ELR (cell line): Measurements from ENCODE around the gene HMGN4.

Experiments
- DNase-seq: peaks from one replicate; pipeline ENCODE4 v3.0.0-alpha.2; 2015; ENCODE audit warnings: low read depth

Gene HMGN4

DNA sequence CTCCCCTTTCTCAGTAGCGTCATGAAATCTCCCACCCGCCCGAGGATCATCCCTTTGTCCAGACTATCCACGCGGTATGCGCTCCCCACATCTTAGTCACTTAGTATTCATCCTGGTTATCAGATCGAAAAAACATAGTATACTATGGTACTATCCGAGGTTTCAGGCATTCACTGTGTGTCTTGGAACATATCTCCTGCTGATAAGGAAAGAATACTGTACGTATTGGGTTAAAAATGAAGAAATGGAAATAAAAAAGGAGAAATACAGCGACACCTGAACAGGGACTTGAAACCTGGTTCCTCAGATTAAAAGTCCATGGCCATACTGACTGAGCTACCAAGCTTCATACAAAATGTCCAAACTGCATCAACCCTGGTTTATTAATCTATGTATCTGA is 14.0 kb downstream of the HMGN4 start:
- no peak for DNase-seq

DNA sequence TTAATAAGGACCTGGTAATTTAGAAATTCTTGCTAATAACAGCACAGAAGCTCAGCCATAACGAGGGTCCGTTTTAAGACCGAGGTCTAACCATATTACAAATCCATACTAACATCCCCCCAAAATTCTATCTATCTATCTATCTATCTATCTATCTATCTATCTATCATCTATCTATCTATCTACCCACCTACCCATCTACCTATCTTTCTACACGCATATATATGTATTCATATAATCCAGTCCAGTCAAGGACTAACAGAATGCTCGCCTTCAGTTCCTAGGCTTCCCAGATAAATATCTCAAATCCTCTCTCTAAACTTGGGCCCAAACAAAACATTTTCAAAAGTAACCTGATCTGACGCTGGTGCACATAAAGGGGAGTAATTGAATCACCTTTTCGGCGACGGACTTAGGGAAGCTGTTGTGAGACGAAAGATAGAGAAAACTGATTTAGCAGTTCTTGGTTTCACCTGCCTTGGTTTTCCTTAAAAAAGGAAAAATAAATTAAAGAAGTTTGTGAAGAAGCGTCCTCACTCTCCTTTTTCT is 14.5 kb downstream of the HMGN4 start:
- DNase-seq: peak; percentile 24

DNA sequence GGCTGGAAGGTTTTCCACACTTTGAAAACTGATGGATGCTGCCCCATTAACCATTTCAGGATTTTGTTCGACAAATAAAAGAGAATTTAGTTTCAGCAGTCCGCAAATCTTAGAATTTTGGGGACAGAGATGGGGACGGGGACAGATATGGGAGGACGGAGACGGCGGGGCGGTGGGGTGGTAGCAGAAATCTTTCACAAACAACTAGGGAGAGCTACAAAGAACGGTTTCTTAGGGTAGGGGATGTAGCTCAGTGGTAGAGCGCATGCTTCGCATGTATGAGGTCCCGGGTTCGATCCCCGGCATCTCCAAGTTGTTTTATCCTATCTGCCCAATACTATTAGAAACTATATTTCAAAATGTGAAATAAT is 15.1 kb downstream of the HMGN4 start:
- DNase-seq: peak; percentile 78

DNA sequence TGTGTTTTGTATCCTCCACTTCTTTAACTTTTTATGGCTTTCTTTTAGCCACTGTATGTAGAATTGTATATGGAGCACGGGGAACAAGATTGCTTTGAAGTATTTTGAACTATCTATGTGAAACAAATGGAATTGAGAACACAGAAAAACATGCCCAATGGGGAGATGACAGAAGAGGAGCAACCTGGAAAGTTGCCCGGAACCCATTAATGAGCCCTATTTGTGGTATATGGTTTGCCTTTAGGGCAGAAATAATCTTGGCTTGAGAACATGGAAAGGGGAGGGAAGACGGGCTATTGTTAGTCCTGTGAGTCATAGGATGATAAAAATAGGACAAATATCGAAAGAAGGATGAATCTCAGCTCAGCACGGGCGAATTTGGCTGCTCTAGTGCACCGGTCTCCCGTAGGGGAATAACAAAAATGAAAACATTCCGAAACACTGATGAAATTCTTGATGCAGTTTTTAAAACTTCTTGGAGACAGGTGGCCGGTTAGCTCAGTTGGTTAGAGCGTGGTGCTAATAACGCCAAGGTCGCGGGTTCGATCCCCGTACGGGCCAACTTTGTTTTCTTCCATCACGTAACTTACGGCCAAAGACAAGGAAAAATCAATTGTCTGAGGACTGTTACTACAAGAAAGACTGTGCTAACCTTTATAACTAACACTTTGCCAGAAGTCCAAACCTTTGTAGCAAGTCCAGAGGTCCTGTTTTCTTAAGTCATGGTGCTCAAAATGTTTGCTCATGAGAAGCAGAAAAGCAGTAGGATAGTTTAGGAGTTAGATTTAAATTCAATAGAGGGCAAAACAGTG is 15.7 kb downstream of the HMGN4 start:
- peak; percentile 93 for DNase-seq

DNA sequence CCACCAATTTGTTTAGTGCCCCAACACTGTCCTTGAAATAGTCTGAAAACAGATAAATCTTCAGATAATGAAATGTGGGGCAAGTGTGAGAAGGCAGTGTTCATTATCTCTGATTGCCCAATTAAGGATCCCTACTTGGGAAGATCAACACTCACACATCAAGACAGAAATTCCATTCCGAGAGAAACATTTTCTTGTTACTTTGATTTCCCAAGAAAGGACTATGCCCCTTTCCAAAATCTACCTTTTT is 16.2 kb downstream of the HMGN4 start:
- DNase-seq: no peak

DNA sequence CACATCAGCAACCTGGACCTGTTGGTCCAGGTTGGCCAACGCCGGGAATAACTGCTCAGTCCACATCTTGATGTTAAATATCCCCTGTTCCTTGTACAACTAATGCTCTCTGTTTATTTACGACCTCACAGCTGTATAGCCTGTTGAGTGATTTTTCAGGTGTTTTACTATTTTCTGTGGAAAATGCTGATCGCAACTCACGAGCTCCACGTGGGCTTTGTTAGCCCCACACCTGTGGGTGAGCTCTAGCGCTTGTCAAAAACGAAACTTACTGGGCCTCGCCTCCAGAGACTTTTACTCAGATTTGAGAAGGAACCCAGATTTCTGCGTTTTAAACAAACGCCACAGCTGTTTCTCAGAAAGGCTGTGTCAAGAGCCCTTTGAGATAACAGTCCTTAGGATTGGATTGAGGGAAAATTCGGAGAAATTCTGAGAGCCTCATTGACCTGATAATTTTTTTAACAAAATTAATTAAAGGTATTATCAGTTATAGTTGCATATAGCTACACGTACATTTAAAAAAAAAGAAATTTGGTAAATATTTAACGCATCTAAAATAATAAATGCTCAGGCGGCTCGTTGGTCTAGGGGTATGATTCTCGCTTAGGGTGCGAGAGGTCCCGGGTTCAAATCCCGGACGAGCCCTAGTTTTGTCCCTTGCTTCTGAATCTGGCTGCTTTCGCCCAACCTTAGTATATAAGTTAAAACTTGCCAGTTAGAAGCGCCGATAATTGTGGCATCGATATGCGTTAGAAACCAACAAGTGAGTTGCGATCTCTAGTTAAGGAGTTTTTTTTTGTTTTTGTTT is 16.7 kb downstream of the HMGN4 start:
- DNase-seq: peak; percentile 85

DNA sequence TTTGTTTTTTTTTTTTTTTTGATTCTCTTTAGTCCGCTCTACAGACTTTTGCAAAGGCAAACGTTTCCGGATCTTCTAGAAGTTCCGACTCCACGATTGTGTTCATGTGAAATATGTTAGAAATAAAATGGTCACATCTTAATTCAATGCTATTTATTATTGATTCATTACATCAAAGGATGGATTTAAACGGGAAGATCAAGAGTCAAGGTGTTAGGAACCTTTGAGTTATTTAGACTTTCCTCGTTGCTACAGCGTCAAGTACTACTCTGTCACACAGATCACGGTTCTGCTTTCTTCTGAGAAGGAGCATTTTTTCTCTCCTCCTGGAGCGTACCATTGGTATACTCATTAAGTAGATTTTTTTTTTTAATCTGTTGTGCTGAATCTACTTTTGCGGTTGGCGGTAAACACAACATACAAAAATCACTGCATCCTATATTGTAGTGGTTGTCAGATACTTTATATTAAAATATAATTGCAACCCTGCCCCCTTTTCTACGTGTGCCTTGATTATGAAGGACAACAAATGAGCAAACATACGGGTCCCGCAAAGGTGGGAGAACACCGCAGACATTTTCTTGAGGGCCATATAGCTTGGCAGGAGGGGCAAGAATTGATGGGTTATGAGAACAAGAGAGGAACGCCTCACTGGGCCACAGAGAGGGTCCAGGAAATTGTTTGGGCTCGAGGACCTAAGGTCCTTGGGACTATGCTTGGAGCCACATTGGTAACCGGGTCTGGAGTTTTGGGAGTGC is 17.5 kb downstream of the HMGN4 start:
- DNase-seq: peak; percentile 64

DNA sequence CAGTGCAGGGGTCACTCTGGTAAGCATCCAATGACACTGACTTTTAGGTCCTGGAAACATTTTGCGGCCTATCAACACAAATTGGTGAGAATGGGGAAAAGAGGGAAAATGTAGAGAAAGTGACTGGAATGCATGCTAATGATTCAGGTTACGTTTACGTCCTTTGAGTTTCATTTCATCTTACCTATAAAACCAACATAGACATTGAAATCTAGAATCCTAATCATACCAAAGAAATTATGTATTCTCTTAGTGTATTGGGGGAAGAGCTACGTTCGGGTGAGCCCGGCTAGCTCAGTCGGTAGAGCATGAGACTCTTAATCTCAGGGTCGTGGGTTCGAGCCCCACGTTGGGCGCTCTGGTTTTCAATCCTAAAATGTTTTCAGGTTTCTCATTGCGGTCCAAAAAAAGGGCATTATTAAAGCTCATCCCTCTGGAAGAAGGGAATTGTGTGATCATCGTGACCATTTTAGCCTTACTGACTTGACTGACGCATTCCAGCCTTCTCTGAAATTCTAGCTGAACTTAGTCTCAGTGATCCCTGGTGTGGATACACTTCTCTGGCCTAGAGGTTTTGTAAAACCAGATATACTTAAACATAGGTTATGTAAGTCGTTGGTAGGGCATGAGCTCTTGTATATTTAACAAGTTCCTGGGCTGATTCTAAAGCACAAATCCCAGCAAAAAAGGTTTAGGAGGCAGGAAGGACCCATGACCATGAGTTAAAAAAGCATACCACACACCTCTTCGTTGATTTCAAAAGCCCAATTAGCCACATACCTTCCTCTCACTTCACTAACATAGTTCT is 18.3 kb downstream of the HMGN4 start:
- DNase-seq: peak; percentile 97

DNA sequence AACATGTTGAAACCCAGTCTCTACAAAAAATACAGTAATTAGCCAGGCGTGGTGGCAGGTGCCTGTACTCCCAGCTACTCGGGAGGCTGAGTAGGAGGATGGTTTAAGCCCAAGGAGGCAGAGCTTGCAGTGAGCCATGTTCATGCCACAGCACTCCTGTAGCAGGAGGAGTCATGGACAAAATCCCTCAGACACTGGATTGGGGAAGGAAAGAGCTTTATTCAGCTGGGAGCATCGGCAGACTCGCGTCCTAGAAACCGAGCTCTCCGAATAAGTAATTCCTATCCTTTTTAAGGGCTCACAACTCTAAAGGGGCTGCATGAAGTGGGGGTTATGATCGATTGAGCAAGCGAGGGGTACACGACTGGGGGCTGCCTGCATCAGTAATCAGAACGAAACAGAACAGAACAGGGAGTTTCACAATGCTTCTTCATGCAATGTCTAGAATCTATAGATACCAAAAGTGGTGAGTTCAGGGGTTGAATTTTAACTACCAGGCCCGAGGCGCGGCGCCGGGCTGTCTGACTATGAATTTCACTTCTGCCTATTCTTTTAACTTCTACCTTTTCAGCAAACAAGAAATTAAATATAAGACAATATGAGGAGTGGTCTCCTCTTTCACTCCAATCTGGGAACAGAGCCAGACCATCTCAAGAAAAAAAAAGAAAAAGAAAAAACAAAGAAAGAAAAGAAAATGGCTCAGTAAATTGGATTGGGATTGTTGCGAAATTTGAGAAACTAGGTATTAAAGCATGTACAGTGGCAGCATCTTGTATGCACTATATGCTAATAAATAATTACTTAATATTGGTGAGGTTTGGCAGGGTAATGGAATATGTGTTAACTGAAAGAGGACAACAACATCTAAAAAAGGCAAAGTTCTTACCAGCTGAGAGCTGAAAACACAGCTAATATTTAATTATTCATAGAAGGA is 23.6 kb downstream of the HMGN4 start:
- DNase-seq: no peak

DNA sequence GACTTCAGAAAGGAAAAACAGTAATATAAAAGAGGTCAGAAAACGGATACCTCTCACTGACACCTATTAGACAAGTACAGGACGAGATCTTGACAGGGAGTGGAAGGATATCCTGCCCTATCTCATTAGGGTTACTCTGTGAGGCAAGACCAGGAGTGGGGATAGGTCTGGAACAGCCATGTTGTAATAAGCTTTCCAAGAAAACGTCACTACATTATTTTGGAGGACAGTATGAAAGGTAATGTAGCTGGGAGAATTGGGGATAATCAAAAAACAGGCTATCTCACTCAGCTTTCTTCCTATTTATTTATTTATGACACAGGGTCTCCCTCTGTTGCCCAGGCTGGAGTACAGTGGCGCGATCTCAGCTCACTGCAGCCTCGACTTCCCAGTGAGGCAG is 25.3 kb downstream of the HMGN4 start:
- no peak for DNase-seq

DNA sequence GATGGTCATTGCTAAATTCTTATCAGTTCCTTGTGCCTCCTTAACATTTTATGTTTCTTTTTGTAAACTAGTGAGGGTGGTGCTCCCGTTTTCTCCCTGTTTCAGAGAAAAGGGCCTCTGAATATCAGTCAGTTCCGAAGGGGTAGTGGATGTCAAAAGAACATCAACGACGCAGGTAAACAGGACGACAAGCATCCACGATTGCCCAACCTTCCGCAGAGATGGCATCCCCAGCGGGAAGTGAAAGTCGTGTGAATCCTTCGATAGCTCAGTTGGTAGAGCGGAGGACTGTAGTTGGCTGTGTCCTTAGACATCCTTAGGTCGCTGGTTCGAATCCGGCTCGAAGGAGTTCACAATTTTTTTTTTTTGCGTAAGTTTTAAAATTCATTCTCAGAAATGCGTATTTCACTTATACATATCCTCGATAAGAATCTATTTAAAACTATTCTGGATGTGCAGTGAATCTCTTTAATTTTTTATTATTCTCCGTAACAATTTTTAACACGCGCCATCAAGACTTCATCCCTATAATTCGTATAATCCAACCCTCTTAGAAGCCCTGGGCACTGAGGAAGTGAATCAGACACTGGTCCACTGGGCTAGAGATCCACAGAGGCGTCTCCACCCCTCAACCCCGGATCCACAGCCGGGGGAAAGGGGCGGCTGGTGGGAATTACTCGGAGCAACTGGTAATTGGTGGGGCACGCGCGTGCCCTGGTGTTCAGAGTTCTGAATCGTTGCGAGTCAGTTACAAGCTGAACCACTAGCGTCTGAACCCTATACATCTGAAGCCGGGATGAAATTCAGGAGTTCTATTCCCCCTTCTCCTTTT is 30.7 kb downstream of the HMGN4 start:
- DNase-seq: peak; percentile 87

DNA sequence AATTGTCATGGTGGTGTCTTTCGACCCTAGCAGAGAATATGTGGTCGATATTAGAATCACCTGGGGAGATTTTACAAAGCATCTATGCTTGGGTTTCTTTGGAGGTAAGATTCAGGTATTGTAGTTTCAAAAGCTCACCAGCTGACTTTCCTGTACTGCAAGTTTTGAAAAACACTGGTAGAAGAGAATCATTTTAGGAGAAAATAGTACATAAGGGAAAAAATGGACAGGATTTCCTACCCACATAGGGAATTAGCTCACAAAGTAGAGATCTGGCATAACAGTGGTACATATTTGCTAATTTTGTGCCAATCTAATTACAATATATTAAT is 31.2 kb downstream of the HMGN4 start:
- DNase-seq: no peak

DNA sequence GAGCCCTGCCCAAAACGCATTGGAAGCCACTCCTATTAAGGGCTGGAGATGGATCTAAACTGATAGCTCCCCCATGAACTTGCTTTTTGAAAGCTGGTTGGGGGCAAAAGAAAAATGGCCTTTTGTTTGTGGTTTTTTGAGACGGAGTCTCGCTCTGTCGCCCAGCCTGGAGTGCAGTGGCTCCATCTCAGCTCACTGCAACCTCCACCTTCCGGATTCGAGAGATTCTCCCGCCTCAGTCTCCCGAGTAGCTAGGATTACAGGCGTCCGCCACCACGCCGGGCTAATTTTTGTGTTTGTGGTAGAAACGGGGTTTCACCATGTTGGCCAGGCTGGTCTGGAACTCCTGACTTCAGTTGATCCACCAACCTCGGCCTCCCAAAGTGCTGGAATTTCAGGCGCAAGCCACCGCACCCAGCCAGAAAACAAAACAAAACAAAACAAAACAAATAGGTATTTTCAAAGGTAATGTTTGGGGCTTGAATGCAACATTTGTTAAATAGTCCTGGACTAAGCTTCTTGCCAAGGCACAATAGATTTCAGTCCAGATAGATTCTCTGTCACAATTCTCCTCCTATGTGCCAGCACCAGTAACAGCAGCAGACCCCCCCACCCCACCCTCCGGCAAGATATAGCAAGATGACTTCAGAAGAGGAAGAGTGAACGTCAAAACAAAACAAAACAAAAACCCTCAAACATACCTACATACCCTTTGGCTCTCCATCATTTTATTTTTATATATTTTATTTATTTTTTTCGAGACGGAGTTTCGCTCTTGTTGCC is 32.1 kb downstream of the HMGN4 start:
- DNase-seq: no peak

DNA sequence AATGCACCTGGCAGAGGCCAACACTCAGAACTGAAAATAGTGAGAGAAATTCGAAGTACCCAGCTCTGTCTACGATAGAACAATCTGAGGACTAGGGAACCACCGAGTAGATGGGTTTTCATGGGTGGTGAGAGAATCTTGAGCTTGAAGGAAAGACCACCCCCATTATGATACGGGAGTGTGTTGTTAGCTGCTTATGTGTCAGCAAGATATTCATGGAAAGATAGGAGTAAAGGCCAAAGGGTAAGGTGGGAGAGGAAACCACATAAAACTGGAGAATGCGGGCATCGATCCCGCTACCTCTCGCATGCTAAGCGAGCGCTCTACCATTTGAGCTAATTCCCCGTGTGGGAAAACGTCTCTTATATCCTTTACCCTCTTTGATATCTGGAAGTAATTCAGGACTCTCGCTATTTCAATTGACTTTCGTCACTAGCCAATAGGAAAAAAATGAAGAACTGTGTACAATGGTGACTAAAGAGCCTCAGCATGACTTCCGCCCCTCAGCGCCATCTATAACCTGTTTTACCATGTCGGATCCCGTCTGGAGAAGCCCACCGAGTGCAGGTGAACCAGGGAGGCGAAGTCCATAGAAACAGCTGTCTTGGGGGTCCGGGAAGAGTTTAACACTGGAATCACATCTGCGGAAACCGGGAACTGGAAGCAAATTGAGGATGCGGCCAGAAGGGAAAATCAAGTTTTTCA is 33.6 kb downstream of the HMGN4 start:
- peak; percentile 95 for DNase-seq

DNA sequence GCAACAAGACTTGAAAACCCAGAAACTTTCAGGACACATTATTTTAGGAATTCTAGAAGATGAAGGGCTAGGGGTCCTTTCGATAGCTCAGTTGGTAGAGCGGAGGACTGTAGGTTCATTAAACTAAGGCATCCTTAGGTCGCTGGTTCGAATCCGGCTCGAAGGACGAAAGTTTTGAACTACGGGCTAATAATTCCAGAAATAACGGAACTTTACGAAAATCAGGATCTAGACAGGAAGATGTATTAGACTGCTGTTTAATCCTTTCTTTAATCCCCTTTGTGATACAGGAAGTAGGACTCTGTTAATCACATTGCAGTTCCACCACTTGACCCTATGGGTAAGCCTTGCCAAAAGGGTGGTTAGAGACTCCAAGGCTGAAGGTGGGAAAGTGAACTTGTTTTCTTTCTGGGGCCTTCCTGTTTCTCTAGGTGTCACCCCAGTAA is 37.4 kb downstream of the HMGN4 start:
- peak; percentile 88 for DNase-seq

DNA sequence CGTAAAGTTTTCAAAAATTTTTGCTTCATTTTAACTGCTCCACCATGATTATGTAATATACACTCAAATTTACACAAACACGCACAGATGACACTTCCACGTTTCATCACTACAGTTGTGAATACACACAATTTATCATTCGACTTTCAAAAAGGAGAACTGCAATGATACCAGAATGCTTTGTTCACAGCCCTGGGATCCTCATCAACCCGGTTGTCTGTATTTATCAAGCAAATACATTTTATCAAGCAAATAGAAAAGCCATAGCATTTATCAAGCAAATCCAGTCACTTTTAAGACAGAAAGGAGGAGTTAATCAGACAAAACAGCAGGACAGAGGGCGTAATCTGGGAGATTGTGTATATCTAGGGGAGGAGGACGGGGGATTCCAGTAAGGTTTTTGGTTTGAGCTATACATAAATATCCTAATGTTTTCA is 38.3 kb downstream of the HMGN4 start:
- peak; percentile 43 for DNase-seq

DNA sequence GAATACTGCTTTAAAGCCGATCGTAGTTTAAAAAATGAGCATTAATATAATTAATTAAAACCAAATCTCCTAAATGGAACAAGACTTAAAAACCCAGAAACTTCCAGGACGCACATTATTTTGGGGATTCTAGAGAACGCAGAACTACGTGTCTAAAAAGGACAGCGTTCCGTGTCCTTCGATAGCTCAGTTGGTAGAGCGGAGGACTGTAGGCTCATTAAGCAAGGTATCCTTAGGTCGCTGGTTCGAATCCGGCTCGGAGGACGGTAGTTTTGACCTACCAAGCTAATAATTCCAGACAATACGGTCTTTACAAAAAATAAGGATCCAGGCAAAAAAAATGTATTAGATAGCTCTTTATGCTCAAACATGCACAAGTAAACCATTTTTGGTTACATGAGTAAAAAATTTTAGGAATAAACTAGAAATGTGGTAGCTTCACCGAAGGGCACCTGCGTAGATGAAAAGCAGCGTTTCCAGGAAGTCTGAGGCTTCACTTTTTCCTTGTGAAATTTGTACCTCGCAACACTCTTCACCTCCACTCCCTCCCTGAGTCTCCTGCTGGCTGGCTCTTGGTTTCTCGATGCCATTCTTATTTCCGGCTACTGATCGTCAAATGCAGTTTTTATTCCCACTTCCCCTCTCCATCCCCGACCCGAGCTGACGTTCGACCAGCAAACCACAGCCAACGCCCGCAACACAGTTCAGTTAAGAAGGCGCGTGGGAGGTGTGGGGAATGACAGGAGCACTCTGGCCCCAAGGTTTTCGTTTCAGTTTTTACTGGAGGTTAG is 39.0 kb downstream of the HMGN4 start:
- DNase-seq: peak; percentile 91

DNA sequence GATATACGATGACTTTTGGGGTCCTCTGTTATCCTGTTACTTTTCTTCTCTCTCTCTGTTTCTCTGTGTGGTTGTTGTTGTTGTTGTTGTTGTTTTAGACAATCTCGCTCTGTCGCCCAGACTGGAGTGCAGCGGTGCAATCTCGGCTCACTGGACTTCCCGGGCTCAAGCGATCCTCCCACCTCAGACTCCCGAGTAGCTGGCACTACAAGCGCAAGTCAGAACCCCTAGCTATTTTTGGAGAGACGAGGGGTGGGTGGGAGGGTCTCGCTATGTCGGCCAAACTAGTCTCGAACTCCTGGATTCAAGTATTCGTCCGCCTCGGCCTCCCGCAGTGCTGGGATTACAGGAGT is 39.5 kb downstream of the HMGN4 start:
- no peak for DNase-seq
